OCI-LY1 (cell line): ENCODE results near the gene CLDN25.
A peak's percentile ranks its signal among the peaks of the same experiment; 100 is the strongest.

Source experiments
- H2AFZ ChIP-seq: fragments of 200-600 bp; sonication (generic), shearing (Covaris generic); 2 replicates; pipeline ENCODE4 v1.6.0; 2014; ENCODE audit warnings: antibody characterized with exemption, mild to moderate bottlenecking, low read length
- H3F3A ChIP-seq: fragments of 200-600 bp; sonication (generic), shearing (Covaris generic); 2 replicates; pipeline ENCODE4 v1.6.0; 2014; ENCODE audit warnings: mild to moderate bottlenecking, antibody characterized with exemption, low read length, moderate library complexity; ENCODE audit not compliant: insufficient read depth
- H3K27ac ChIP-seq: fragments of 200-600 bp; sonication (generic); 2 replicates; pipeline ENCODE4 v1.5.1; 2014; ENCODE audit warnings: low read length, mixed run types, mild to moderate bottlenecking, low read depth; ENCODE audit not compliant: poor library complexity, severe bottlenecking
- H3K27me3 ChIP-seq: fragments of 200-600 bp; sonication (generic); 2 replicates; pipeline ENCODE4 v1.6.0; 2014; ENCODE audit warnings: antibody characterized with exemption, mild to moderate bottlenecking, low read length, moderate library complexity; ENCODE audit not compliant: insufficient read depth
- H3K36me3 ChIP-seq: fragments of 200-600 bp; sonication (generic); 2 replicates; pipeline ENCODE4 v1.6.1; 2014; ENCODE audit warnings: mild to moderate bottlenecking, antibody characterized with exemption, low read length, moderate library complexity, mixed read lengths; ENCODE audit not compliant: insufficient read depth
- H3K4me1 ChIP-seq: fragments of 200-600 bp; sonication (generic); 2 replicates; pipeline ENCODE4 v1.5.1; 2014; ENCODE audit warnings: mild to moderate bottlenecking, low read length, moderate library complexity; ENCODE audit not compliant: insufficient read depth, severe bottlenecking
- H3K4me2 ChIP-seq: fragments of 200-600 bp; sonication (generic), shearing (Covaris generic); 2 replicates; pipeline ENCODE4 v1.6.1; 2014; ENCODE audit warnings: low read length
- H3K4me3 ChIP-seq: fragments of 200-600 bp; sonication (generic); 2 replicates; pipeline ENCODE4 v1.5.1; 2014; ENCODE audit warnings: low read length, low read depth, mild to moderate bottlenecking, mixed read lengths; ENCODE audit not compliant: poor library complexity, severe bottlenecking
- H3K79me2 ChIP-seq: fragments of 200-600 bp; shearing (Covaris generic); 2 replicates; pipeline ENCODE4 v1.6.1; 2016; ENCODE audit warnings: mixed run types, low read length, mixed read lengths; ENCODE audit not compliant: insufficient read depth
- H3K9ac ChIP-seq: fragments of 200-600 bp; sonication (generic), shearing (Covaris generic); 2 replicates; pipeline ENCODE4 v1.6.1; 2014; ENCODE audit warnings: mild to moderate bottlenecking, low read length, mixed read lengths
- H3K9me2 ChIP-seq: fragments of 200-600 bp; sonication (generic), shearing (Covaris generic); 2 replicates; pipeline ENCODE4 v1.6.1; 2014; ENCODE audit warnings: low read depth, mild to moderate bottlenecking, low read length, mixed read lengths
- H3K9me3 ChIP-seq: fragments of 200-600 bp; shearing (Covaris generic); 2 replicates; pipeline ENCODE4 v1.6.1; 2014; ENCODE audit warnings: low read length, mixed read lengths
- H4K20me1 ChIP-seq: fragments of 200-600 bp; sonication (generic), shearing (Covaris generic); 2 replicates; pipeline ENCODE4 v1.6.0; 2016; ENCODE audit warnings: mild to moderate bottlenecking, low read length; ENCODE audit not compliant: insufficient read depth
- CTCF ChIP-seq: fragments of 200-600 bp; sonication (generic), shearing (Covaris generic); IDR thresholded peaks from 2 replicates; pipeline ENCODE4 v1.5.1; 2017; ENCODE audit warnings: mild to moderate bottlenecking, antibody characterized with exemption, low read length, moderate library complexity, mixed read lengths
- EZH2 ChIP-seq: fragments of 200-600 bp; sonication (generic), shearing (Covaris generic); IDR thresholded peaks from 2 replicates; pipeline ENCODE4 v1.8.0; 2017; ENCODE audit warnings: borderline replicate concordance, mixed run types, mild to moderate bottlenecking, antibody characterized with exemption, low read length, moderate library complexity, mixed read lengths

Gene CLDN25

GRCh38 chr11:113806406-113806805 lies 26.8 kb downstream of the CLDN25 start:
- Histone ChIP-seq H4K20me1 (no peaks in the 10 kb centered on the region), H2AFZ (no peak overlapping the region), H3K4me2 (no peak overlapping the region), H3K4me1 (no peaks in the 10 kb centered on the region), H3K27me3 (no peaks in the 10 kb centered on the region), H3K9ac (no peak overlapping the region), H3K27ac (no peak overlapping the region), H3K9me2 (no peaks in the 10 kb centered on the region), H3K4me3 (no peak overlapping the region), H3K36me3 (peaks cover 54% of the 10 kb centered on the region; the same call in 1 of the 2 replicates), H3F3A (no peaks in the 10 kb centered on the region), H3K79me2 (no peaks in the 10 kb centered on the region), H3K9me3 (no peaks in the 10 kb centered on the region)
- TF ChIP-seq CTCF: peak; percentile 59
- no peak for TF ChIP-seq EZH2

DNA sequence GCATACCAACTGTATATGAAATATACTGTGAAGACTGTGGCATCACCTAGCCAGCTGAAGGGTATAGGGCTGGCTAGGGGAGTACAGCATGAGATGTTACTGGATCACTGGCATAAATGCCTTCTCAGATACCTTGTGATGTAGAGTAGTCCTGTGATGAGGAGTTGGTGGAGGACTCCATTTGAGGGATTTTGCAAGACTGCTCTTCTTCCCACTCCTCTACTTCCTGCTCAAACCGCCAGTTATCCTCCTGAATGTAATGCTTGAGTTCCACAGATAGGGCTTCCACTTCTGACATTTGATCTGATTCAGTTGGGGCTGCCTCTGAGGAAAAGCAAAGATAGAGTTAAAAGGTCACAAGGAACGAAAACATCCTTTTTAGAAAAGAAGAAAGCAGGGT lies 29.3 kb downstream of the CLDN25 start:
- Histone ChIP-seq H3K4me2 (no peak overlapping the region), H3K36me3 (peaks cover 29% of the 10 kb centered on the region; the same call in 1 of the 2 replicates)

GRCh38 chr11:113814181-113814580 lies 34.6 kb downstream of the CLDN25 start:
- Histone ChIP-seq H3K79me2 (no peaks in the 10 kb centered on the region), H3K36me3 (peaks cover 9% of the 10 kb centered on the region; the same call in 1 of the 2 replicates), H3K4me2 (no peak overlapping the region), H3K27me3 (no peaks in the 10 kb centered on the region), H3K4me1 (no peaks in the 10 kb centered on the region), H4K20me1 (no peaks in the 10 kb centered on the region), H3K9me2 (no peaks in the 10 kb centered on the region), H3K27ac (no peak overlapping the region), H3K9ac (no peak overlapping the region), H3F3A (no peaks in the 10 kb centered on the region), H3K9me3 (no peaks in the 10 kb centered on the region), H2AFZ (no peak overlapping the region), H3K4me3 (no peak overlapping the region)
- TF ChIP-seq EZH2: no peak
- TF ChIP-seq CTCF: no peak

More for the DNA sequence above, 29.3 kb downstream of the CLDN25 start:
- Histone ChIP-seq H3K79me2 (no peaks in the 10 kb centered on the region), H3F3A (no peaks in the 10 kb centered on the region), H4K20me1 (no peaks in the 10 kb centered on the region), H3K27ac (no peak overlapping the region), H3K9me2 (no peaks in the 10 kb centered on the region), H3K9me3 (no peaks in the 10 kb centered on the region), H2AFZ (no peak overlapping the region), H3K9ac (no peak overlapping the region), H3K4me3 (no peak overlapping the region), H3K4me1 (no peaks in the 10 kb centered on the region), H3K27me3 (no peaks in the 10 kb centered on the region)
- TF ChIP-seq CTCF (no peak), EZH2 (no peak)
